Activated T-cell treated with anti-CD3 and anti-CD28 coated beads, Interleukin-2, amount 50 U/mL, for 4 hours (primary cell): ENCODE results near the gene OCA2. TPM values are rescaled to one million over a fixed set of nuclear protein-coding genes. Genes with fewer than 3 reads are reported as not detected.
"Not testable (repeated sequence)": the region's sequence is repeated elsewhere in the genome, so short reads cannot be mapped to it uniquely, and the experiment has no call there.

Experiments used
- ATAC-seq, 2 donors: fragments of 200-7000 bp; cut with Tn5 transposase; one replicate each; pipeline ENCODE4 v1.10.0; 2021
- DNase-seq: peaks from one replicate; pipeline ENCODE4 v3.0.0-alpha.2; 2020
- H3K27me3 Mint-ChIP-seq: one replicate; pipeline ENCODE4 v1.8.0; 2021; ENCODE audit warnings: low read depth, mixed read lengths
- H3K36me3 Mint-ChIP-seq: one replicate; pipeline ENCODE4 v1.8.0; 2022; ENCODE audit warnings: mixed read lengths; ENCODE audit not compliant: insufficient read depth
- H3K4me1 Mint-ChIP-seq: one replicate; pipeline ENCODE4 v1.8.0; 2021; ENCODE audit warnings: low read depth, mixed read lengths
- H3K4me3 Mint-ChIP-seq: one replicate; pipeline ENCODE4 v1.8.0; 2021; ENCODE audit warnings: mild to moderate bottlenecking, moderate library complexity, mixed read lengths
- H3K9me3 Mint-ChIP-seq: one replicate; pipeline ENCODE4 v1.8.0; 2021; ENCODE audit warnings: mixed read lengths
- total RNA-seq, 3 donors: library from RNA; stranded (reverse); gene quantifications; one replicate each; pipeline ENCODE4 v1.2.1, GENCODE V29; 2021

OCA2 gene
- total RNA-seq, 3 donors from 2014 or later, result not detected

- H3K27me3 Mint-ChIP-seq, result peaks cover 2% of the 10 kb centered on the region
- ATAC-seq (no peak), DNase-seq (no peak)
- H3K36me3 Mint-ChIP-seq, result no peaks in the 10 kb centered on the region
- H3K4me1 Mint-ChIP-seq, result no peaks in the 10 kb centered on the region
- H3K9me3 Mint-ChIP-seq, result no peaks in the 10 kb centered on the region
- no peak overlapping the region for H3K4me3 Mint-ChIP-seq
Measured at GRCh38 chr15:27977696-27978095, 121.4 kb downstream of the OCA2 start.

- DNase-seq, result no peak
- peaks cover 2% of the 10 kb centered on the region for H3K27me3 Mint-ChIP-seq
- no peak overlapping the region for H3K4me3 Mint-ChIP-seq
- no peak for ATAC-seq
- H3K4me1 Mint-ChIP-seq, result no peaks in the 10 kb centered on the region
- peaks cover 16% of the 10 kb centered on the region for H3K9me3 Mint-ChIP-seq
- H3K36me3 Mint-ChIP-seq, result no peaks in the 10 kb centered on the region
Measured at GRCh38 chr15:27973886-27974285, 125.2 kb downstream of the OCA2 start.

GRCh38 chr15:27970661-27971392, 128.3 kb downstream of the OCA2 start:
- Mint-ChIP-seq H3K9me3 (peaks cover 16% of the 10 kb centered on the region), H3K27me3 (peaks cover 2% of the 10 kb centered on the region), H3K4me3 (no peak overlapping the region), H3K4me1 (no peaks in the 10 kb centered on the region), H3K36me3 (no peaks in the 10 kb centered on the region)
- DNase-seq (no peak), ATAC-seq (no peak)

- no peaks in the 10 kb centered on the region for H3K36me3 Mint-ChIP-seq
- no peak overlapping the region for H3K4me3 Mint-ChIP-seq
- ATAC-seq (no peak), DNase-seq (no peak)
- H3K27me3 Mint-ChIP-seq, result peaks cover 2% of the 10 kb centered on the region
- H3K9me3 Mint-ChIP-seq, result peaks cover 16% of the 10 kb centered on the region
- no peaks in the 10 kb centered on the region for H3K4me1 Mint-ChIP-seq
Measured at GRCh38 chr15:27967541-27967940, 131.6 kb downstream of the OCA2 start.

- no peak for ATAC-seq
- Mint-ChIP-seq H3K4me1 (no peaks in the 10 kb centered on the region), H3K9me3 (peaks cover 6% of the 10 kb centered on the region), H3K27me3 (peaks cover 2% of the 10 kb centered on the region), H3K36me3 (no peaks in the 10 kb centered on the region), H3K4me3 (no peak overlapping the region)
- no peak for DNase-seq
Measured at GRCh38 chr15:27965546-27965945, 133.6 kb downstream of the OCA2 start.

- no peak for DNase-seq
- no peak for ATAC-seq
Measured at GRCh38 chr15:27961801-27962200, 137.3 kb downstream of the OCA2 start.

GRCh38 chr15:27958911-27959578, 140.1 kb downstream of the OCA2 start:
- DNase-seq, result no peak
- Mint-ChIP-seq H3K4me3 (no peak overlapping the region), H3K27me3 (peaks cover 5% of the 10 kb centered on the region), H3K36me3 (no peaks in the 10 kb centered on the region), H3K9me3 (no peaks in the 10 kb centered on the region), H3K4me1 (no peaks in the 10 kb centered on the region)
- ATAC-seq, result no peak

More at GRCh38 chr15:27961801-27962200, 137.3 kb downstream of the OCA2 start:
- no peaks in the 10 kb centered on the region for H3K9me3 Mint-ChIP-seq
- peaks cover 5% of the 10 kb centered on the region for H3K27me3 Mint-ChIP-seq
- no peaks in the 10 kb centered on the region for H3K36me3 Mint-ChIP-seq
- H3K4me3 Mint-ChIP-seq, result no peak overlapping the region
- H3K4me1 Mint-ChIP-seq, result no peaks in the 10 kb centered on the region

GRCh38 chr15:27956285-27956684, 142.8 kb downstream of the OCA2 start:
- Mint-ChIP-seq H3K27me3 (peaks cover 5% of the 10 kb centered on the region), H3K36me3 (no peaks in the 10 kb centered on the region), H3K4me1 (no peaks in the 10 kb centered on the region), H3K9me3 (no peaks in the 10 kb centered on the region), H3K4me3 (no peak overlapping the region)
- DNase-seq (no peak), ATAC-seq (no peak)

GRCh38 chr15:27955087-27955486, 144.0 kb downstream of the OCA2 start:
- Mint-ChIP-seq H3K4me1 (no peaks in the 10 kb centered on the region), H3K27me3 (peaks cover 5% of the 10 kb centered on the region), H3K4me3 (no peak overlapping the region), H3K9me3 (no peaks in the 10 kb centered on the region), H3K36me3 (no peaks in the 10 kb centered on the region)
- DNase-seq, result no peak
- no peak for ATAC-seq

GRCh38 chr15:27952593-27952992, 146.5 kb downstream of the OCA2 start:
- not testable (repeated sequence) for H3K4me1 Mint-ChIP-seq, DNase-seq, H3K4me3 Mint-ChIP-seq, ATAC-seq, H3K36me3 Mint-ChIP-seq, H3K27me3 Mint-ChIP-seq, H3K9me3 Mint-ChIP-seq

- H3K9me3 Mint-ChIP-seq, result no peaks in the 10 kb centered on the region
- H3K27me3 Mint-ChIP-seq, result no peaks in the 10 kb centered on the region
- no peaks in the 10 kb centered on the region for H3K36me3 Mint-ChIP-seq
- no peaks in the 10 kb centered on the region for H3K4me1 Mint-ChIP-seq
- DNase-seq, result no peak
- no peak for ATAC-seq
- no peak overlapping the region for H3K4me3 Mint-ChIP-seq
Measured at GRCh38 chr15:27951191-27951890, 147.8 kb downstream of the OCA2 start.

GRCh38 chr15:27949089-27949488, 150.0 kb downstream of the OCA2 start:
- DNase-seq, result no peak
- no peaks in the 10 kb centered on the region for H3K4me1 Mint-ChIP-seq
- no peaks in the 10 kb centered on the region for H3K27me3 Mint-ChIP-seq
- H3K36me3 Mint-ChIP-seq, result no peaks in the 10 kb centered on the region
- H3K9me3 Mint-ChIP-seq, result no peaks in the 10 kb centered on the region
- no peak overlapping the region for H3K4me3 Mint-ChIP-seq
- no peak for ATAC-seq

GRCh38 chr15:27939246-27939645, 159.9 kb downstream of the OCA2 start:
- H3K4me3 Mint-ChIP-seq, result no peak overlapping the region
- H3K27me3 Mint-ChIP-seq, result no peaks in the 10 kb centered on the region
- no peaks in the 10 kb centered on the region for H3K9me3 Mint-ChIP-seq
- ATAC-seq (no peak), DNase-seq (no peak)
- no peaks in the 10 kb centered on the region for H3K4me1 Mint-ChIP-seq
- H3K36me3 Mint-ChIP-seq, result no peaks in the 10 kb centered on the region

GRCh38 chr15:27937851-27938250, 161.3 kb downstream of the OCA2 start:
- peaks cover 8% of the 10 kb centered on the region for H3K9me3 Mint-ChIP-seq
- no peaks in the 10 kb centered on the region for H3K4me1 Mint-ChIP-seq
- H3K27me3 Mint-ChIP-seq, result no peaks in the 10 kb centered on the region
- ATAC-seq (no peak), DNase-seq (no peak)
- no peaks in the 10 kb centered on the region for H3K36me3 Mint-ChIP-seq
- no peak overlapping the region for H3K4me3 Mint-ChIP-seq

GRCh38 chr15:27936164-27936563, 163.0 kb downstream of the OCA2 start:
- Mint-ChIP-seq H3K9me3 (peaks cover 18% of the 10 kb centered on the region), H3K4me1 (no peaks in the 10 kb centered on the region), H3K4me3 (no peak overlapping the region), H3K27me3 (no peaks in the 10 kb centered on the region), H3K36me3 (no peaks in the 10 kb centered on the region)
- DNase-seq (no peak), ATAC-seq (no peak)
